Measurements from ENCODE around the gene CCDC90B.

The CCDC90B gene

GRCh38 chr11:83222499-83222898, 63.7 kb downstream of the CCDC90B start:
- no peak for DNase-seq

- DNase-seq = no peak
Measured at GRCh38 chr11:83221694-83222093, 64.5 kb downstream of the CCDC90B start.

- DNase-seq = no peak
Measured at GRCh38 chr11:83220260-83220659, 65.9 kb downstream of the CCDC90B start.

- DNase-seq = no peak
Measured at GRCh38 chr11:83219095-83219494, 67.1 kb downstream of the CCDC90B start.
